HG03045 (cell line): Measurements from ENCODE around the gene IRS2.
"Not testable (repeated sequence)": the region's sequence is repeated elsewhere in the genome, so short reads cannot be mapped to it uniquely, and the experiment has no call there.

Experiments
- ATAC-seq: cut with Tn5 transposase; IDR thresholded peaks from one replicate; pipeline ENCODE4 v1.9.1; 2021; ENCODE audit warnings: mild to moderate bottlenecking, moderate library complexity; ENCODE audit not compliant: unreplicated experiment

IRS2 gene, protein sequence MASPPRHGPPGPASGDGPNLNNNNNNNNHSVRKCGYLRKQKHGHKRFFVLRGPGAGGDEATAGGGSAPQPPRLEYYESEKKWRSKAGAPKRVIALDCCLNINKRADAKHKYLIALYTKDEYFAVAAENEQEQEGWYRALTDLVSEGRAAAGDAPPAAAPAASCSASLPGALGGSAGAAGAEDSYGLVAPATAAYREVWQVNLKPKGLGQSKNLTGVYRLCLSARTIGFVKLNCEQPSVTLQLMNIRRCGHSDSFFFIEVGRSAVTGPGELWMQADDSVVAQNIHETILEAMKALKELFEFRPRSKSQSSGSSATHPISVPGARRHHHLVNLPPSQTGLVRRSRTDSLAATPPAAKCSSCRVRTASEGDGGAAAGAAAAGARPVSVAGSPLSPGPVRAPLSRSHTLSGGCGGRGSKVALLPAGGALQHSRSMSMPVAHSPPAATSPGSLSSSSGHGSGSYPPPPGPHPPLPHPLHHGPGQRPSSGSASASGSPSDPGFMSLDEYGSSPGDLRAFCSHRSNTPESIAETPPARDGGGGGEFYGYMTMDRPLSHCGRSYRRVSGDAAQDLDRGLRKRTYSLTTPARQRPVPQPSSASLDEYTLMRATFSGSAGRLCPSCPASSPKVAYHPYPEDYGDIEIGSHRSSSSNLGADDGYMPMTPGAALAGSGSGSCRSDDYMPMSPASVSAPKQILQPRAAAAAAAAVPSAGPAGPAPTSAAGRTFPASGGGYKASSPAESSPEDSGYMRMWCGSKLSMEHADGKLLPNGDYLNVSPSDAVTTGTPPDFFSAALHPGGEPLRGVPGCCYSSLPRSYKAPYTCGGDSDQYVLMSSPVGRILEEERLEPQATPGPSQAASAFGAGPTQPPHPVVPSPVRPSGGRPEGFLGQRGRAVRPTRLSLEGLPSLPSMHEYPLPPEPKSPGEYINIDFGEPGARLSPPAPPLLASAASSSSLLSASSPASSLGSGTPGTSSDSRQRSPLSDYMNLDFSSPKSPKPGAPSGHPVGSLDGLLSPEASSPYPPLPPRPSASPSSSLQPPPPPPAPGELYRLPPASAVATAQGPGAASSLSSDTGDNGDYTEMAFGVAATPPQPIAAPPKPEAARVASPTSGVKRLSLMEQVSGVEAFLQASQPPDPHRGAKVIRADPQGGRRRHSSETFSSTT (N-terminal part only)

DNA sequence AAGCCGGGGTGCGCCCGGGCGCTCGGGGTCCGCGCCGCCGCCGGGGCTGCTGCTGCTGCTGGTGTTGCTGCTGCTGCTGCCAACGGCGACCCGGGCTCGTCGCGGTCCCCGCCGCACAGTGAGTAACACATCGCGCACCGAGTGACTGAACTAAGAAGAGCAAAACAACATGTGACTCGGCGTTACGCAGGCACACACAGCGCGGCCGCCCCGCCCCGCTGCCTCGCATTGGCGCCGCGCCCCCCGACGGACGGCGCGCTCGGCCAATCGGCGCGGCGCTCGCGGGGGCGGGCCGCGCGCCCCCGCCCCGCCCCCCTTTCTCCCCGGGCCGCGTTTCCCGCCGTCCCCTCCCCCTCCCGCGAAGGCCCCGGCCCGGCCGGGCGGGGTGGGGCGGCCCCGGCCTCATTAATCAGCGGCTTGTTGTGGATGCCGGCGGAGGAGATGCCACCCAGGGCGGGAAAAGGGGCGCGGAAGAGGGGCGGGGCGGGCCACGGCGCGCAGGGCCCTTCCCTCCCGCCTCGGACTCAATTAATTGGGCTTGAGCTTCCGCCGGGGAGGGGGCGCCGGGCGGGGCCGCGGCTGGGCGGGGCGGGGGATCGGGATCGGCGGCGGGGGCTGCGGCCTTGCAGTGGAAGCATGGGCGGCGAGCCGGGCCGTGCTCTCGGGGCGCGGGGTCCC is at the start of gene IRS2:
TSS of gene IRS2 (minus strand) at position 127 of the 678 bp plus-strand sequence. CDS start 530 bp downstream, outside the sequence.
- peak; percentile 95 for ATAC-seq

DNA sequence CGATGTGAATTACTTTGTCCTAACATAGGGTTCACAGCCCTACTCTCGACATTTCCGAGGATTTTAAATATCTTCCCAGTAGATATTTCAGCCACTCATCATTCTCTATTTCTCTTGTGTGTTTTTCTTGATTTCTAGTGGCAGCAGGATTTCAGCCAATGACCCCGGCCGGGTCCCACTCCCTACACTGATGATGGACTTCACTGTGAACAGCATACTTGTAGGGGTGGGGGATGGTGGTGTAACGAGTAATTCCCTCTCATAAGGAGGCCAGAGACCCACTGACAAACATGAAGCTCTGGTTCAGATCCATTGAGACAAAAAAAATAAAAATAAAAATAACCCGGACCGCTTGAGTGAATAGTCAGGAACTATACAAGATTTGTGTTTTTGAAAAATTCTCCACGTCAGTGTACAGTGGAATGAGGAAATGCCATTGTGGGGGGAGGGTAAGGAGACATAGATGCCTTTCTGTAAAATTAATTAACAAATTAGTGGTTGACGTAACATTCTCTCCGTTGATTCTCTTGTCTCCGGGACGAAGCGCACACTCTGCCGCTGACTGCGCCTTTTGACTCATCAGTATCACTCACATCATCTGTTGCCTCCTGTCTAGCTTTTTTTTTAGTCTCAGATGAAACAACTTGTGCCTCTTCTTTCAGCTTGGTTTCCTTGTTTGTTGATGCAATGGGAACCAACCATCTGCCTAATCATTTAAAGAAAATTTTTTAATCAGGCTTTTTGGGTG is 48.8 kb upstream of the IRS2 start:
- no peak for ATAC-seq

- ATAC-seq = no peak
Measured at GRCh38 chr13:109833940-109834339, 47.6 kb upstream of the IRS2 start.

DNA sequence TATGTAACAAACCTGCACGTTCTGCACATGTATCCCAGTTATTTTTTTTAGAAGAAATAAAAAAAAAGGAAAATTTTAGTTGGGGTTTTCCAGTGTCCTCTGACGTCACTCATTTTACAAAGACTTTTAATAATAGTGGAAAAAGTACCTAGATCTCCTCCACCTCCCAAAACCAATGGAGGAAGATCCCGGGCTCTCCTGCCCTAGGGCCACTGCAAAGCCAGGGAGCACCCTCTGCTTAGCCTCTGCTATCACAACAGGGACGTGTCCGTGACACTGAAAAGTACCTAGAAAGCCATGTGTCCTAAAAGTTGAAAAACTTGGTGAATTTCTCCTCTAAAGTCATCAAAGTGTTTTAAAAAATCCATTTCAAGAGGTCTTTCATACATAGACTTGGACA is 46.7 kb upstream of the IRS2 start:
- no peak for ATAC-seq

GRCh38 chr13:109828591-109829316 is 42.4 kb upstream of the IRS2 start:
- not testable (repeated sequence) for ATAC-seq

GRCh38 chr13:109823201-109823600 is 36.8 kb upstream of the IRS2 start:
- ATAC-seq = not testable (repeated sequence)

GRCh38 chr13:109821103-109821502 is 34.7 kb upstream of the IRS2 start:
- no peak for ATAC-seq

DNA sequence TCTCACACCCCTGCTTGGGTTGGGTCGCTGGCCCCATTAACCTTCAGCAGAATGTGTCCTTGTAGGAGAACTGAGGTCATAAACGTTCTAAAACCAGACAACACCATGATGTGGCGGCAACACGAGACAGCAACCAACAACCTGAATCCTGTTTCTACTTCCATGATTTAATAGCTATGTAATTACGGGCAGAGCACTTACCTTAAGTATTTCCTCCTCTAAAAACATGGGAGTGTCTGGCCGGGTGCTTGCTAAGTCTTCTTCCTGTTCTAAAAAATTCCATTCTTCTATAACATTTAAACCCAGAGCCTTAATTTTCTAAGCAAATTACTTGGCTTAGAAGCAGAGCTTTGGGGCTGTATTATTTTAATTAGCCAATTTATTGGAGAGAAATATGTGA is 33.5 kb upstream of the IRS2 start:
- no peak for ATAC-seq

DNA sequence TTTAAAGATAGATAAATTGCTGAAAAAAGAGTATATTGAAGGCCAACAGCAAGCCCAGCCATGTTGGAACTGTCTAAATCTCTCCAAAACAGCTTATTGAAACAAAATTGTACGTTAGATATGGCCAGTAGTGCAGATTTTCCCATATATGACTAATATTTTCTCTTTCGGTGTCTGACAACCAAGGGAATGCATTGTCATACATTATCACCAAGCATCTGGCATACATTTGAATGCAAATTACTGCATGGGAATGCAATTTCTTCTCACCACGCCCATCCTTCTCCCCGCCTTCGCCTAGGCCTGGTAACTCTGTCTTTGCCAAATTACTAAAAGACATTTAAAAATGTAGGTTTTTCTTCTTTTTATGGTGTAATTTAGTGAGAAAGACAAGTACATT is 32.5 kb upstream of the IRS2 start:
- no peak for ATAC-seq

DNA sequence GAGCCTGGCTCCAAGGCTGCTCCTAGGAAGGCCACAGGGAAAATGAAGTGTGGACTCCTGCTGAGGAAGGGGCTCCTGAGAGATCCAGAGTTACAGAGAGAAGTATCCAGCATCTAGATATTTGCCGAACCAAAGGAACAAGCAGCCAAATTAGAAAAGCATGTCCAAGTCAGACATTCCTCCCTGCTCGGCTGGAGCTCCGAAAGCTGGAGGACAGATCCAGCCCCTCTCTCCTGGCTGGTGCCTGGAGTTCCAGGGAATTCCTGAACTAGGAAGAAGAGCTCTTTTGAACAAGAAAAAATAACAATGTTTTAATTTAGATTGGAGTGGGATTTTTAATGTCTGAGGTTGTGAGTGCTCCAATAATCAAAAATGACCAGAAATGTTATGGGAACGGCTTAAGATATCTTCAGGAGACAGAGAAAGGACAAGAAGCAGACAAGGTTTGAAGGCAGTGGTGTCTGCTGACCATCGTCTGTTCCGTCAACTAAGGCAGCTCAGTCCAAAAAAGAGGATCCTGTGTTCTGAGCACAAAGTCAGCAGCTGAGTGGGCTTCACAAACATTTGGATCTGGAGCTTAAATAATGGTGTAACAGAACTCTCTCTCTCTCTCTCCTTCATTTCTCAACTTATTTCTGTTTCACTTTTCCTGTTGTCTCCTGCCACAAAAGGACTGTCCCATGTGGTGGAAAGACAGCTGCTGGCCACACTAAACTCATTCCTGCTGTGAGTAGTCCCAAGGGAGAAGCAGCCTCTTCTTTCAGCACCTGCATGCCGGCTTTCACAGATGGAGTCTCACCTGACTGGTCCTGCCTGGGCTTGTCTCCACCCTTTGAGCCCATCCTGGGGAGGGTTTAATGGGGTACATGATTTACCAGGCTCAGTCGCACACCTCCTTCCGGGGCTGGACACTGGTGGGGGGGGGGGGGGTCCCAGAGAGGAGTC is 31.5 kb upstream of the IRS2 start:
- ATAC-seq = no peak

DNA sequence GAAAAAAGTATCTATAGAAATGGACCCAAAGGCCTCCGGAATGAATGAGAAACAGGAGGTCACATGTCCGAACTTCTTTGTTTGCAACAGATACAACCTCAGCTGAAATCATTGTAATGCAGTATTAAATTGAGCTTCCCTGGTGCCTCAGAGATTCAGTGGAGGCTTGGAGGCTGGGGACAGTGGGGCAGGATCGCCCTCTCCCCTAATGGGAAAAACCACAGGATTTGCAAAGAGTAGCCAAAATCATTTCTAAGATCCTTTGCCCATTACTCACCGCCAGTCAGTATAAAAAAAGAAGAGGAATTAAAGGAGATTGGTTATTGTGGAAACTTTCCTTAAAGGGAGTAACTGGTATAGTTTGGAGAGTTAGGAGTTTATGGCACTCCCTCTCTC is 30.4 kb upstream of the IRS2 start:
- no peak for ATAC-seq

GRCh38 chr13:109816112-109816807 is 29.9 kb upstream of the IRS2 start:
- ATAC-seq = no peak

- no peak for ATAC-seq
Measured at GRCh38 chr13:109815651-109816050, 29.3 kb upstream of the IRS2 start.

DNA sequence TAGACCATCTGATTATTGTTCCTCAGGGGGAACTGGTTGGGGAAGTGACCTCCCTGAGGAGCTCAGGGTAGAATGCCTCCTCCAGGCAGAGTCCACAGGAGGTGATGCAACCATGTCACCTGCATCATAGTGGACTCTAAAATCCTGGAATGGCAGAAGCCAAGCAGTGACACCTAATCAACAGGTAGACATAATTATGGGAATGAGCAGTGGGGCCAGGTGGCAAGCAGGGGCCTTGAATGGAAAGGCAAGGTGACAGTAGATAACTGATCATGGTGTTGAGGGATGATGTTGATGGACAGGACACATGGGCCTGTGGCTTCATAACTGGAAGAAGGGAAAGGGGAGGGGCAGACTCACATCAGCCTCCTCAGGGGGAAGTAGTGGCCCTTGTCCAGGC is 27.3 kb upstream of the IRS2 start:
- no peak for ATAC-seq

- ATAC-seq = no peak
Measured at GRCh38 chr13:109812382-109812781, 26.0 kb upstream of the IRS2 start.

- no peak for ATAC-seq
Measured at GRCh38 chr13:109810761-109811510, 24.6 kb upstream of the IRS2 start.
